ENCODE data around the gene CCL1.

Gene CCL1

GRCh38 chr17:34319039-34319483 is 44.0 kb downstream of the CCL1 start, which contains the start of gene CCL8:
Gene CCL8 (plus strand): TSS chr17:34319435. CDS start chr17:34319502, 67 bp downstream.
- no peak for TF ChIP-seq REST (IDR thresholded peaks at IDR 0.05; ENCODE audit: insufficient read depth in 1 of 2, low read depth in 2 of 2, low read length in 2 of 2)
- no peak for TF ChIP-seq TAF1 (IDR thresholded peaks at IDR 0.05; ENCODE audit: borderline replicate concordance, insufficient read depth, low read length)
- no peak for TF ChIP-seq SIN3A (IDR thresholded peaks at IDR 0.05; ENCODE audit: borderline replicate concordance, insufficient read depth, low read length)
- no peak for TF ChIP-seq FOXP2 (optimal IDR thresholded peaks at IDR 0.05; ENCODE audit: borderline replicate concordance, extremely low read depth, extremely low read length, insufficient read depth)

GRCh38 chr17:34318474-34318873 is 44.6 kb downstream of the CCL1 start:
- TF ChIP-seq POLR2AphosphoS5 (IDR thresholded peaks at IDR 0.05; ENCODE audit: low read depth, low read length) (no peak), SIN3A (IDR thresholded peaks at IDR 0.05; ENCODE audit: borderline replicate concordance, insufficient read depth, low read length) (no peak), REST (IDR thresholded peaks at IDR 0.05; ENCODE audit: insufficient read depth in 1 of 2, low read depth in 2 of 2, low read length in 2 of 2) (no peak), TAF1 (IDR thresholded peaks at IDR 0.05; ENCODE audit: borderline replicate concordance, insufficient read depth, low read length) (no peak), FOXP2 (optimal IDR thresholded peaks at IDR 0.05; ENCODE audit: borderline replicate concordance, extremely low read depth, extremely low read length, insufficient read depth) (no peak)

- TF ChIP-seq POLR2AphosphoS5 (IDR thresholded peaks at IDR 0.05; ENCODE audit: low read depth, low read length) (no peak), SIN3A (IDR thresholded peaks at IDR 0.05; ENCODE audit: borderline replicate concordance, insufficient read depth, low read length) (no peak), FOXP2 (optimal IDR thresholded peaks at IDR 0.05; ENCODE audit: borderline replicate concordance, extremely low read depth, extremely low read length, insufficient read depth) (no peak), TAF1 (IDR thresholded peaks at IDR 0.05; ENCODE audit: borderline replicate concordance, insufficient read depth, low read length) (no peak), REST (IDR thresholded peaks at IDR 0.05; ENCODE audit: insufficient read depth in 1 of 2, low read depth in 2 of 2, low read length in 2 of 2) (no peak)
Observed at GRCh38 chr17:34314279-34314678, 48.8 kb downstream of the CCL1 start.

GRCh38 chr17:34313164-34313563 is 49.9 kb downstream of the CCL1 start:
- TF ChIP-seq POLR2AphosphoS5 (IDR thresholded peaks at IDR 0.05; ENCODE audit: low read depth, low read length) (no peak), FOXP2 (optimal IDR thresholded peaks at IDR 0.05; ENCODE audit: borderline replicate concordance, extremely low read depth, extremely low read length, insufficient read depth) (no peak), TAF1 (IDR thresholded peaks at IDR 0.05; ENCODE audit: borderline replicate concordance, insufficient read depth, low read length) (no peak), REST (IDR thresholded peaks at IDR 0.05; ENCODE audit: insufficient read depth in 1 of 2, low read depth in 2 of 2, low read length in 2 of 2) (no peak), SIN3A (IDR thresholded peaks at IDR 0.05; ENCODE audit: borderline replicate concordance, insufficient read depth, low read length) (no peak)

GRCh38 chr17:34312080-34312479 is 51.0 kb downstream of the CCL1 start:
- TF ChIP-seq TAF1 (IDR thresholded peaks at IDR 0.05; ENCODE audit: borderline replicate concordance, insufficient read depth, low read length) (no peak), REST (IDR thresholded peaks at IDR 0.05; ENCODE audit: insufficient read depth in 1 of 2, low read depth in 2 of 2, low read length in 2 of 2) (no peak), FOXP2 (optimal IDR thresholded peaks at IDR 0.05; ENCODE audit: borderline replicate concordance, extremely low read depth, extremely low read length, insufficient read depth) (no peak), SIN3A (IDR thresholded peaks at IDR 0.05; ENCODE audit: borderline replicate concordance, insufficient read depth, low read length) (no peak), POLR2AphosphoS5 (IDR thresholded peaks at IDR 0.05; ENCODE audit: low read depth, low read length) (no peak)

Measured in PFSK-1 (cell line).